H1 (cell line): Measurements from ENCODE around the gene KIAA1586. TPM values are rescaled to one million over a fixed set of nuclear protein-coding genes. Genes with fewer than 3 reads are reported as not detected.

Source experiments
- CHD2 ChIP-seq: IDR thresholded peaks from 2 replicates; pipeline ENCODE4 v1.6.1; 2012; ENCODE audit warnings: low read length, improper control_type of control experiment
- CHD7 ChIP-seq: fragments of 300-600 bp; sonication (generic); IDR thresholded peaks from 2 replicates; pipeline ENCODE4 v1.7.1; 2012; ENCODE audit warnings: low read length, moderate library complexity, mild to moderate bottlenecking, inconsistent platforms; ENCODE audit not compliant: insufficient replicate concordance
- EZH2 ChIP-seq: fragments of 200-600 bp; sonication (generic); IDR thresholded peaks from 2 replicates; pipeline ENCODE4 v1.7.1; 2012; ENCODE audit warnings: low read depth, mild to moderate bottlenecking, moderate library complexity, low read length, inconsistent platforms; ENCODE audit not compliant: severe bottlenecking
- GABPA ChIP-seq: IDR thresholded peaks from 2 replicates; pipeline ENCODE4 v1.6.1; 2011; ENCODE audit warnings: mild to moderate bottlenecking, low read length, moderate library complexity, borderline replicate concordance; ENCODE audit not compliant: insufficient read depth
- RFX5 ChIP-seq: IDR thresholded peaks from 2 replicates; pipeline ENCODE4 v1.6.1; 2011; ENCODE audit warnings: low read depth, low read length, improper control_type of control experiment, borderline replicate concordance
- polyA plus RNA-seq, 7 experiments: library from polyadenylated mRNA; depleted of rRNA in 3 of 7; stranded (reverse) in 5 of 7; unstranded in 2 of 7; fragments of >200 nt in 5 of 7; fragments of 200-250 nt in 2 of 7; gene quantifications; 1 replicate in 5 of 7; 2 replicates in 1 of 7; 4 replicates in 1 of 7; pipeline versions ENCODE4 v1.2.1 to v1.2.3, GENCODE V29; 2011 to 2013; ENCODE audit warnings: missing spikeins in 2 of 7, mixed read lengths in 2 of 7
- total RNA-seq: library from RNA; stranded (reverse); fragmentation: NEBNext Ultra II Directional; extraction: Animal tissue kit (Norgen Biotek cat#: 25700); gene quantifications from 2 replicates; pipeline ENCODE4 v1.2.1, GENCODE V29; 2021

KIAA1586 gene
- total and polyA plus RNA-seq, 2 of the 8 experiments (the other 6 are each of a cell fraction or from before 2014, with no cell fraction given) = 2.1 to 24.4 TPM

DNA sequence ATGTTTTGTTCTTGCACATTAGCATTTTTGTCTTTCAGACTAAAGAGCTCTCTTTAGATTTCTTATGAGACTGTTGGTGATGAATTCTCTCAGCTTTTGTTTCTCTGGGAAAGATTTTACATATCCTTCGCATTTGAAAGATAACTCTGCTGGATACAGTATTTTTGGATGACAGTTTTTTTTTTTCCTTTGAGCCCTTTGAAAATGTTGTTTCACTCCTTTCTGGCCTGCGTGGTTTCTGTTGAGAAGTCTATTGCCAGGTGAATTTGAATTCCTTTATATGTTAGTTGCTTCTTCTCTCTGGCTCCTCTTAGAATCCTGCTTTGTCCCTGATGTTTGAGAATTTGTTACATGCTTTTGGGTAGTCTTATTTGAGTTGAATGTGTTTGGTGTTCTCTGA, 22.2 kb upstream of the KIAA1586 start (continued):
- TF ChIP-seq CHD7 (peak; percentile 70), GABPA (no peak), EZH2 (no peak), CHD2 (no peak), RFX5 (no peak)
